Activated CD4-positive, alpha-beta T cell treated with anti-CD3 and anti-CD28 coated beads, Interleukin-2, Interleukin-4, amounts not matched to agents 100 ng/mL and 50 ng/mL, durations not matched to agents 16 hours and 8 hours (primary cell): ENCODE measurements around the gene CYP4Z1.
"Not testable (repeated sequence)": the region's sequence is repeated elsewhere in the genome, so short reads cannot be mapped to it uniquely, and the experiment has no call there.

Experiments used
- DNase-seq: peaks from one replicate; pipeline ENCODE4 v3.0.0-alpha.2; 2020; ENCODE audit warnings: low spot score

Gene CYP4Z1

GRCh38 chr1:47067097-47067594, at the start of gene CYP4Z1:
TSS of gene CYP4Z1 (plus strand) at chr1:47067231. CDS start at chr1:47067491, 260 bp downstream.
- DNase-seq: no peak

- DNase-seq: no peak
Observed at GRCh38 chr1:47021070-47021469, 46.0 kb upstream of the CYP4Z1 start.

- DNase-seq: no peak
Observed at GRCh38 chr1:47023268-47024140, 43.5 kb upstream of the CYP4Z1 start, which contains the start of gene CYP4X1. TSS of gene CYP4X1 (plus strand) at chr1:47023669. CDS start at chr1:47023818, 149 bp downstream.

- DNase-seq: no peak
Observed at GRCh38 chr1:47024141-47024801, 42.8 kb upstream of the CYP4Z1 start.

- no peak for DNase-seq
Observed at GRCh38 chr1:47030170-47030805, 36.7 kb upstream of the CYP4Z1 start.

GRCh38 chr1:47031059-47031458, 36.0 kb upstream of the CYP4Z1 start:
- DNase-seq: no peak

- DNase-seq: no peak
Observed at GRCh38 chr1:47031585-47031984, 35.4 kb upstream of the CYP4Z1 start.

GRCh38 chr1:47036764-47037163, 30.3 kb upstream of the CYP4Z1 start:
- no peak for DNase-seq

GRCh38 chr1:47059376-47059775, 7.7 kb upstream of the CYP4Z1 start:
- DNase-seq: no peak

GRCh38 chr1:47069080-47069479, 2.0 kb downstream of the CYP4Z1 start:
- not testable (repeated sequence) for DNase-seq

GRCh38 chr1:47069509-47069908, 2.5 kb downstream of the CYP4Z1 start:
- not testable (repeated sequence) for DNase-seq

GRCh38 chr1:47089356-47089755, 22.3 kb downstream of the CYP4Z1 start:
- DNase-seq: peak; percentile 41

GRCh38 chr1:47091476-47091875, 24.4 kb downstream of the CYP4Z1 start:
- not testable (repeated sequence) for DNase-seq

GRCh38 chr1:47104816-47105215, 37.8 kb downstream of the CYP4Z1 start:
- no peak for DNase-seq

- DNase-seq: no peak
Observed at GRCh38 chr1:47106792-47107191, 39.8 kb downstream of the CYP4Z1 start.

GRCh38 chr1:47107851-47108574, 41.0 kb downstream of the CYP4Z1 start:
- DNase-seq: not testable (repeated sequence)

GRCh38 chr1:47109482-47109881, 42.5 kb downstream of the CYP4Z1 start:
- DNase-seq: not testable (repeated sequence)

- no peak for DNase-seq
Observed at GRCh38 chr1:47113178-47113577, 46.1 kb downstream of the CYP4Z1 start.

- not testable (repeated sequence) for DNase-seq
Observed at GRCh38 chr1:47121039-47121438, 54.0 kb downstream of the CYP4Z1 start.

- DNase-seq: not testable (repeated sequence)
Observed at GRCh38 chr1:47124834-47125233, 57.8 kb downstream of the CYP4Z1 start.

- not testable (repeated sequence) for DNase-seq
Observed at GRCh38 chr1:47126997-47127396, 60.0 kb downstream of the CYP4Z1 start.

GRCh38 chr1:47128221-47128620, 61.2 kb downstream of the CYP4Z1 start:
- no peak for DNase-seq
